ENCODE results near the gene DYNLT4.
"Not testable (repeated sequence)": the region's sequence is repeated elsewhere in the genome, so short reads cannot be mapped to it uniquely, and the experiment has no call there.

The DYNLT4 gene

DNA sequence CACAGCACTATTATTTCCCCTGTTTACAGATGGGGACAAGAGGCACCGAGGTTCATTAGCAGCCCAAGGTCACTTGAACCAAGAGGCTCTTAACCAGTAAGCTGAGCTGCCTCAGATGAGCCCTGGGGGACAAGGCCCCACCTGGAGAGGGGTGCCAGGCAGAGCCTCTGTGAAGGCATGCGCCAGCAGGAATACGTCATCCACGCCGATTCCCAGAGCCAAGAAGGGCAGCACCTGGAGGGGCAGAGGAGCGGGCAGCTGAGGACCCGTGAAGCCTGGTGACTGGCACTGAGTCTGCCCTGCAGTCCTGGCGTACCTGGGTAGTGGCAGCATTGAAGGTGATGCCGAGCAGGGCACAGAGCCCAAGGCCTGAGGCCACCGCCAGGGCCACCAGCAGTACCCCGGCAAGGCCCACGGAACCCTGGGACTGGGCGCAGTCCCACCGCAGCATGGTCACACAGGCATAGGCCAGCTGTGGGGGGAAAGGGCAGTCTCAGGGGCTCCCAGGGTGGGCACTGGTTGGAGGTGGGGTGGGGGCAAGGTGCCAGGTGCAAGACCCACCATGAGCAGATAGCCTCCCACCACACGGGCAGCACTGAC is 21.8 kb upstream of the DYNLT4 start:
- no peak for DNase-seq (ENCODE audit: low read depth in 3 of 3)

DNA sequence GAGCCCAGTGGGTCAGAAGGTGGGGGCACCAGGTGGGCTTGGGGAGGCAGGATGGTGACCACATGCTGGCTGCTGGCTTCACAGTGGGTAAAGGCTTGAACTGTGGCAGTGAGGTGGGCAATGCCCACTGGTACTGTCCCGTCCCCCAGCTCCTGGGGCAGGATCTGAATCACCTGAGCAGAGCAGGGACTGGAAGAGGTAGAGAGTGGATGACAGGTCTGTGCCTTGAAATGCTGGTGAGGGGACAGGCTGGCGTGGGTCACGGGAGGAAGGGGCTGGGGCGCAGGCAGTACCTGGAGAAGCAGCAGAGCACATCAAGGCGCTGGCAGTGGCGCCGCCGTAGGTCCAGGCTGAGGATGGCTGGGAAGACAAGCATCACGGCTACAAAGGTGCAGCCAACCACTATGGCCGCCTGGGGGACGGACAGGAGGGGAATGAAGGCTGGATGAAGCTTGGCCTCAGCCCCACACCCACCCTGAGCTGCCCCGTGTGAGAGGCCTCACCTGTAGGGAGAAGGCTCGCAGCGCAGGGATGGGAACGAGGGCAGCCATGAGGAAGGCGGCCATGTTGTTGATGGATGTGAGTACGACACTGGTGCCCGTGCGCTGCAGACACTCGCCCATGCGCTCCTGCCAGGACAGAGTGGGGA is 21.0 kb upstream of the DYNLT4 start:
- DNase-seq (ENCODE audit: low read depth in 3 of 3): no peak

DNA sequence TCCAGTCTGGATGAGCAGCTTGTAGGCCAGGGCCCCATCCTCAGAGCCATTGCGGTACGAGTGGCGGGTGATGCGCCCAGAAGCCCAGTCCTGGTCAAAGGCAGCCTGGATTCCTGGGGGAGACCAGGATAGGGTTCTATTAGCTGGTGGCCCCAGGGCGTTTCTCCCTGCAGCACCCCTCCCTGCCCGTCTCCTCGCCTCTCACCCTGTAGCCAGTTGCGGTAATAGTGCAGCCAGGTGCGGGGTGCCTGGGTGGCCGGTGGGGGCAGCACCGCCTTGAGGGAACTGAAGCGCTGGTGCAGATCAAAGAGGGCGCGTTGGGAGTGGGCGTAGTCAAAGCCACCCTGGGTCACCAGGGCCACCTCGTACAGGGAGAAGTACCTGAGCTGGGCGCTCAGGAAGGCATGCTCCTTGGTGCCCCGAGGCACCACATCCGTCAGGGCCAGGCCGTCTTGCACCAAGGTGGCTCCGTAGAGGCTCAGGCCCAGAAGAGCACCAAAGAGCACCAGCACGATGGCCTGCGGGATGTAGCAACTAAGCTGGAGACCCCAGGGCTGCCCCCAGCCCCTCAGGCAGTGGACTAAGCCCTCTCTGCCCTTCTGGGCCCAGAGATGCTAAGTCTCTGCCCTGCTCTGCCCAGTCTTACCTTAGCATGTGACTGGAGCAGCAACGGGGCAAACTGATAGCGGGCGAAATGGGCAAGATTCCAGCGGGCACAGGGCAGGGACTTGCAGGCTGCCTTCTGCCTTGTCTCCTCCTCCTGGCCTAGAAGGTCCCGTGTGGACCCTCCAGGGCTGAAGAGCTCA is 20.2 kb upstream of the DYNLT4 start:
- no peak for DNase-seq (ENCODE audit: low read depth in 3 of 3)

DNA sequence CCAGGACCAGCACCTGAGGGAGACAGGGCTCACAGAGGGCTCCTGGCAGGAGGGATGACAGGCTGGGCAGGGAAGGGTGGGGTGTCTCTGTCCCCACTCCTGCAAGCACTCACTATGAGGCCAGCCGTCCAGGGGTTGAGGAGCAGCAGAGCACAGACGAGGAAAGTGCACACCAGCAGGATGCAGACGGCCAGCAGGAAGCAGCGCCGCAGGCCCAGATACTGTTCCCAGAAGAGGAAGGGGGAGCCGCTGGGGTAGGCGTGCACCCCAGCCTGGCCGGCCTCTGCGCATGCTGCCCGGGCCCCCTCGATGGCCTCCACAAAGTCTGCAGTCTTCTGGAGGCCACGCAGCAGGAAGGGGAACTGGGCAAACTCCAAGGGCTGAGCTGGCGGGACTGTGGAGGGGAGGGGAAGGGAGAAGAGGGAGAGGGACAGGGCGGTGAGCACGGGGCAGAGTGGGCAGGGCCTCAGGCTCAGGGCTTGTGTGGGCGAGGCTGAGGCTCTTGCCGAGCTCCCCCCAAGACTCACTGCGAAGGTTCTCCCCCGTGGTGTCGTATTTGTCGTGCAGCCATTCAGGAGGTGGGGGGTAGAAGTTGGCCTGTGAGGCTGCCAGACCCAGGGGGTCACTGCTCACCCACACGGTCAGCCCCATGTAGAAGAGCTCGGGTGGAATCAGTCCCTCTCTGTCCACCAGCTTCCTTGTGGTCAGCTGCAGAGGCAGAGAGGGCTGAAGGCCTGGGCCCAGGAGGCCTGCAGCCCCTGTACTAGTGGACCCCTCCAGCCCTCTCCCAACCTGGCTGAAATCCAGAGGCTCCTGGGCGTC is 19.4 kb upstream of the DYNLT4 start:
- DNase-seq (ENCODE audit: low read depth in 3 of 3): no peak

DNA sequence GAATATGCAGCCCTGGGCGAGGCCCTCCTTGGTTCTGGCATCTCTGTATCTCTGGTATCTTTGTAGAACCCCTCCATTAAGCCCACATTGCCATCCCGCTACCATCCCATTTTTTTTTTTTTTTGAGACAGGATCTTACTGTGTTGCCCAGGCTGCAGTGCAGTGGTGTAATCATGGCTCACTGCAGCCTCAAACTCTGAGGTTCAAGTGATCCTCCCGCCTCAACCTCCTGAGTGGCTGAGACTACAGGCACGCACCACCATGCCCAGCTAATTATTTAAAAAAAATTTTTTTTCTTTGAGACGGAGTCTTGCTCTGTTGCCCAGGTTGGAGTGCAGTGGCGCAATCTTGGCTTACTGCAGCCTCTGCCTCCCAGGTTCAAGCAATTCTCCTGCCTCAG is 17.2 kb upstream of the DYNLT4 start:
- not testable (repeated sequence) for DNase-seq (ENCODE audit: low read depth in 3 of 3)

DNA sequence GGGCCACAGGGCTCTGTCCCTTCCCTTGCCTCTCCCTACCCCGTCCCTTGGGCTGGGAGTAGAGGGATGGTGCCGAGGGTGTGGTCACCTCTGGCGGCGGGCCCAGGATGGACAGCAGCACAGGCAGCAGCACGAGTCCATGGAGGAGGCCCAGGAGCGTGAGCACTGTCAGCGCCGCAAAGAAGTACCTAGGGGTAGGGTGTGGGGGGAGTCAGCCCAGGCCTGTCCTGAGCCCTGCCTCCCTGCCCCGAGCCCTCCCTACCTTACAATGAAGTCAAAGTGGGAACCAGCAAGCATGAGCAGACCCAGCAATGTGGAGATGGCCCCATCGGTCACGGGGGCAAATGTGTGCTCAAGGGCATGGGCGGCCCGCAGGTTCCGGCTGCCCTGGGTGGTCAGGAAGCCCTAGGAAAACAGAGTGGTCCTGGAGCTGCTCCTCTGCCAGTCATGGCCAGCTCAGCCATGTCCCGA is 15.9 kb upstream of the DYNLT4 start:
- DNase-seq (ENCODE audit: low read depth in 3 of 3): no peak

DNA sequence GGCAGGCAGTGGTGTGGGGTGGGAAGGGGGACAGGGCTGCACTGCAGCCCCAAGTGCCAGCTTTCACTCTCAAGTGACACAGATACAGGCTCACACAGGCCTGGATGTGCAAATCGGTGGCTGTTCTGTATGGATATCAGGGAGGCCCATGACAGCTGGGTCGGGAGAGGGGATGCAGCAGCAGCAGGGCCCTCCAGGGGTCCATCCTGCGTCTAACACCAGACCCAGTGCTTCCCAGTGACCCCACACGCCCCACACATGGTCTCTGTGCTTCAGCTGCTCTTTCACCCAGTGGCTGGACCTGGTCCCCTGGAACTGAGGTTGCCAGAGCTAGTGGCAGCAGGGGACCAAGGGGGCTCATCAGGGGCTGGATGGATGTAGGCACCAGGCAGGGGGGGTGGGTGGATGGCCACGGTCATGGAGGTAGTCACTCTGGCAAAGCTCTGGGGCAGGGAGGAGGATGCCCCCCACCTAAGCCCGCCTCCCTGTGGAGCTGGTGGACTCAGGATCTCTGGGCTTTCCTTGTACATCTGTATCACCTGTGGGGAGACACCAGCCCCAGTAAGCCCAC is 15.1 kb upstream of the DYNLT4 start:
- no peak for DNase-seq (ENCODE audit: low read depth in 3 of 3)

DNA sequence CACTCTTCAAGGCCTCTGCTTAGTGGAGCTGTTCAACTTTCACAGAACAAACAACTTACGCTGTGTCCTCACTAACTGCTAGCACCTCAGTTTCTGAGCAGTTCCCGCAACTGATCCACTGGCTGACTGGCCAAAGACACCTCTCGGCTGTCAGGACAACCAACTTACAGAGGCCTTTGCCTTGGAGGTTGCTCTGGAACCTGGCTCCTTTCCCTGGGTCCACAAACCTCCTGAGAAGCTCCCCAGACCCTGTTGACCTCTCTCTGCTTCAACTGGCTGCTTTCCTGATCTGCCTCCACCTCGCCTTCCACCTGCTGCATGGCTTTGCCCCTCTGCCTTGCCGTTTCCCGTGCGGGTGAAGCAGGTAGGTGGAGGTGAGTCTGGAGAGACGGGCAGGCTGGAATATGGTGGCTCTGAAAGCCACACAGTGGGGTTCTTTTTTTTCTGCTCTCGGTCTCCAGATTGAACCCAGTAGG is 14.1 kb upstream of the DYNLT4 start:
- DNase-seq (ENCODE audit: low read depth in 3 of 3): no peak

DNA sequence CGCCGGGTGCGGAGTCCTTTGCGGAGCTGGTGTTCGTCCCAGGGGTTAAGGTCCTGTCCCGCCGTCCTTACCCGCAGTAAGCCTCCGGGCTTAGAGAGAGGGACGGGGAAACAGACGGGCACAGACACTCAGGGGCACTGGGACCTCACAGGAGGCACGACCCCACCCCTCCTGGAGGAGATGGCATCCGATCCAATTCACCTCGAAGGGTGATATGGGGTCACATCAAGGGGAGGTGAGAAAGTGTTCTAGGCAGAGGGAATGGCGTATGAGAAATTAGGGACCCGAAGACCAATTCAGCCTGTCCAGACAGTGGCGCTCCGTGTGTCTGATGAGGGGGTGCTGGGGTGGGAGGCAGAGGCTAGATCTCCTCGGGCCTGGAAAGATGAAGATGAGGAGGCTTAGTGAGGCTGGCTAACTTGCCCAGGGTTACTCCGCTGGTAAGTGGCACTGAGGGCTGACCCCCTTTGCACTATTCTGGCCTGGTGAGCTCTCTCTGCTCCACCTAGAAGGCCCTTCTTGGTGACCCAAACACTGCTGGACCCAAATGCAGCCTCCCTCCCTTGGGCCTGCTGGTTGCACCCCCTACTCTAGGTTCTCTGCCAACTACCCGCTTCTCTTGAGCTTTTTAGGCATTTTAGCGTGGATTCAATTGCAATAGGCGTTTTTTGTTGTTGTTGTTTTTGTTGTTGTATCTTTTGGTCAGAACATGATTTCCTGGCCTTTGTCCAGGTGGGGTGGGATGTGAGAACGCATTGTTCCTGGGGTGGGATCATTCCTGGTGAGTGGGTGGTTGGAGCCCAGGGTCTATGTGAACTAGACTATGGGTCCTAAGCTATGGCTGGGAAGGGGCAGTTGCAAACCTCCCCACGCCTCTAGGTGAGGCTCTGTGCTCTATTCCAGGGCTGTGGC is 13.4 kb upstream of the DYNLT4 start:
- DNase-seq (ENCODE audit: low read depth in 3 of 3): no peak

DNA sequence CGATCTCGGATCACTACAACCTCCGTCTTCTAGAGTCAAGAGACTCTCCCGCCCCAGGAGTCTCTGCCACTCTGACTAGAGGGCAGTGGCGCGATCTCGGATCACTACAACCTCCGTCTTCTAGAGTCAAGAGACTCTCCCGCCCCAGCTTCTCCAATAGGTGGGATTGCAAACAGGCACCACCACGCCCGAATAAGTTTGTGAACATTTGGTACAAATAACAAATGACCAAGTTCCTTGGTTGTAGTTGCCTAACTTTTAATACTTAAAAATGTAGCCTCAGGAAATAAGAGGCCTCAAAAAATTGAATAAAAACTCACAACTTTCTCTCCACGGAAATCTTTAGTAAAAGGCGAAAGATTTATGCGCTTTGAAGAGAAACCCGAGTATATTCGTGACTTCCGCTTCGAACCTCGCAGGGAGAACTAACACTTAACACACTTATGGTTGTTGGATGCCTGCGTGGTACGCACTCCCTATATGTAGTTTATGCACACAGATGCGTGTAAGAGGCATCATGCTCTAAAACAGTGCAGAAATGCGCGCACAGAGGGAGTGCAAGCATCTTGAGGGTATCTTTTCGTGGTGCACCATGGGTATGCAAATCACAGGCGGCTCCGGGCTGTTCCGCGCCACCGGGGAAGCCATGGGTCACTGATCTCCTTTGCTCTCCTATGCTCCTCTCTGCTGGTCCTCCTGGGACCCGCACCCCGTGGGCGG is 12.6 kb upstream of the DYNLT4 start:
- peak; percentile 70 to 86 (median 71) for DNase-seq (ENCODE audit: low read depth in 3 of 3)

DNA sequence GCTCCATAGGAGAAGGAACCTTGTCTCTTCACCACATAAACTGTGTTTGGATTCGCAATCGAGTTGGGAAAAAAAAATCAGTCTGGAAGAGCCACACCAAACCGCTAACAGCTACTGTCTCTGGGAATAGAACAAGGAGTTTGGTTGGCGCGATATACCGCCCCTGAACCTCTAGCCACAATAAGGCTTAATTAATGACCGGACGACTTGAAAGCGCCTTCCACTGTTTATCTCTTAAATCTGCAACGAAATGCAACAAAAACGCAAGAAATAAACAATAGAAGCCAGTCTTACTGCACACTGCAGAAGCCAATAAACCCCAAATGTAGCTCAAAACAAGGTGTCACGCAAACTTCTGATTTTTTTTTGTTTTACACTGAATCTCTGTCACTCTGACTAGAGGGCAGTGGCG is 12.1 kb upstream of the DYNLT4 start:
- no peak for DNase-seq (ENCODE audit: low read depth in 3 of 3)

DNA sequence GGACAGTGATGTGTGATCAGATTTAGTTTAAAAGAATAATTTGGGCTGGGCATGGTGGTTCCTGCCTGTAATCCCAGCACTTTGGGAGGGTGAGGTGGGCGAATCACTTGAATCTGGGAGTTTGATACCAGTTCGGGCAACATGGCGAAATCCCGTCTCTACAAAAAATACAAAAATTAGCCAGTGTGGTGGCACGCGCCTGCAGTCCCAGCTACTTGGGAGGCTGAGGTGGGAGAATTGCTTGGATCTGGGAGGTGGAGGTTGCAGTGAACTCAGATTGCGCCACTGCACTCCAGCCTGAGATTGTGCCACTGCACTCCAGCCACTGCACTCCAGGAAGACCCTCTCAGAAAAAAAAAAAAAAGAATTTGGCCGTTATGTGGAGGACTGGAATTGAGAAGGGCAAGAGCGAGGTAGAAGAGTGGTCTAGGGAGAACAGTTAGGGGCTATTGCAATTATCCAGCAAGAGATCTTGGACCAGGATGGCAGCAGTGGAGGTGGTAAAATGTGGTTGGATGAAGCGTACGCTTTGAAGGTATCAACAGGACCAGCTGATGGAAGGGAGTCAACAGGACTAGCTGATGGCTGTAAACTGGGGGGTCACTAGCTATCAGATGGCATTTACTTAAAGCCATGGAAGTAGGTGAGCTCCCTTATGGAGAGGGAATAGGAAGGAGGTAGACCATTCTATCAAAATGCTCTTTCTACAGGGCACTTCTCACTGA is 10.8 kb upstream of the DYNLT4 start:
- DNase-seq (ENCODE audit: low read depth in 3 of 3): no peak

DNA sequence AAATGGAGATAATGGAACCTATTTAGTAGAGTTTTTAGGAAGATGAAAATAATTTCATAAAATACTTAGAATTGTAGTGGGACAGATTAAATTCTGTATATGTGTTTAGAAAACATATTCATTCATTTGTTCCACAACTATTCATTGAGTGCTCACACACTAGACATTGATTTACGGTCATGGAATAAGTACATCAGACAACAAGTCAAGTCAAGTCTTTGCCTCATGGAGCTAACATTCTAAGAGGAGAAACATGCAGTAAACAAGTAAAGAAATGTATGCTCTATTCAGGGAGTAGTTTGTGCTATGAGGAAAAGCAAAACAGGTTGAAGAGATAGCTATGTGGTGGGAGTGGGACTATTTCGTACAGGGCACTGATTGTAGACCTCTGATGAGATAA is 10.2 kb upstream of the DYNLT4 start:
- no peak for DNase-seq (ENCODE audit: low read depth in 3 of 3)

DNA sequence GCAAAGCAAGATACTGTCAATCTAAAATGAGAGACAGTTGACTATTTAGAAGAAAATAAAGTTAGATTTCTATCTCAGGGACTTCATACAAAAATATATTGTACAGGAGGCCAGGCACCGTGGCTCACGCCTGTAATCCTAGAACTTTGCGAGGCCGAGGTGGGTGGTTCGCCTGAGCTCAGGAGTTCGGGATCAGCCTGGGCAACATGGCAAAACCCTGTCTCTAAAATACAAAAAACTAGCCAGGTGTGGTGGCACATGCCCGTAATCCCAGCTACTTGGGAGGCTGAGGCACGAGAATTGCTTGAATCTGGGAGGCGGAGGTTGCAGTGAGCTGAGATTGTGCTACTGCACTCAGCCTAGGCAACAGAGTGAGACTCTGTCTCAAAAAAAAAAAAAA is 8.8 kb upstream of the DYNLT4 start:
- not testable (repeated sequence) for DNase-seq (ENCODE audit: low read depth in 3 of 3)

DNA sequence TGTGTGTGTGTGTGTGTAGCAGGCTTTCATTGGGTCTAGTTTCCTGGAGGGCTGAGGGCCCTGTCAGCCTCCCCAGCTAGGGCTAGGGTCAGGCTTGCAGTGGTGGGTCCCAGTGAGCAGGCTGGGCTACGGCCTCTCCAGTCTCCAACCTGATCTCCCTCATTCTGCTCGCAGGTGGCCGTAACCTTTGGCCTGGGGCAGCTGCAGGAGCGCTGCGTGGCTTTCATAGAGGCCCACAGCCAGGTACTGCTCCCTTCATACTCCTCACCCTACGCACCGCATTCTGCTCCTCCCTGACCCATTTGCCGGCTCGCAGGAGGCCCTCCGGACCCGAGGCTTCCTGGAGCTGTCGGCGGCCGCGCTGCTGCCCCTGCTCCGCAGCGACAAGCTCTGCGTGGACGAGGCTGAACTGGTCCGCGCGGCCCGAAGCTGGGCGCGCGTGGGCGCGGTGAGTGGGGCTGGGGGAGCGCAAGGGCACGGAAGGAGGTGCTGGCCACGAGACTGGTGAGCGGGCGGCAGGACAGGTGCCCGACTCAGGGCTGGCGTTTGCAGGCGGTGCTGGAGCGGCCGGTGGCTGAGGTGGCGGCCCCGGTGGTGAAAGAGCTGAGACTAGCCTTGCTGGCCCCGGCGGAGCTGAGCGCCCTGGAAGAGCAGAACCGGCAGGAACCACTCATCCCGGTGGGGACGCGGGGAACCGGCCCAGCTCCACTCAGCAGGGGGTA is 5.8 kb upstream of the DYNLT4 start:
- no peak for DNase-seq (ENCODE audit: low read depth in 3 of 3)

DNA sequence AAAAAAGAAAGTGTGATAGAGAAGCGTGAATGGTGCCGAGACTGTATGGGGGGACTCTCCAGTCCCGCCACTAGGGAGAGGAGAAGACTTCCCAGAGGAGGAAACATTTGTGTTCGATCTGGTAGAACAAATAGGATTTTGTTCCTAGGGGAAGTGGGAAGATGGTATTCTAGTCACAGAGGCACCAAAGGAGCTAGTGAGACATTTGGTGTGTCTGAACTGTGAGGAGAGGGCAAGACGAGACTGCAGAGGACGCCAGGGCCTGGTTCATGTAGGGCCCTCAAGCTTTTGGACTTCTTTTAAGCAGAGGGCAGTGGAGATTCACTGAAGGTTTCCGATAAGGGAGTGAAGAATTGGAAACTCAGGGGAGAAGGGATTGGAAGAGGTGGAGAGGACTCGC is 4.1 kb upstream of the DYNLT4 start:
- DNase-seq (ENCODE audit: low read depth in 3 of 3): no peak

DNA sequence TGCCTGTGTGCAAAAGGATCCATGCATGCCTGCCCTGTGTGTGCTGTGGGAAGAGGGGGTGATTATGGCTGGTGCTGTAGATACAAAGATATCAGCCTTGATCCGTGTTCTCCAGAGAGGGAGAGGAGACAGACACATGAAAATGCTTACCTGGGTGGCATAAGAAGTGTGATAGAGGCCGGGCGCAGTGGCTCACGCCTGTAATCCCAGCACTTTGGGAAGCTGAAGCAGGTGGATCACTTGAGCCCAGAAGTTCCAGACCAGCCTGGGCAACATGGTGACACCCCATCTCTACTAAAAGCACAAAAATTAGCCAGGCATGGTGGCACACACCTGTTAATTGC is 3.6 kb upstream of the DYNLT4 start:
- not testable (repeated sequence) for DNase-seq (ENCODE audit: low read depth in 3 of 3)

DNA sequence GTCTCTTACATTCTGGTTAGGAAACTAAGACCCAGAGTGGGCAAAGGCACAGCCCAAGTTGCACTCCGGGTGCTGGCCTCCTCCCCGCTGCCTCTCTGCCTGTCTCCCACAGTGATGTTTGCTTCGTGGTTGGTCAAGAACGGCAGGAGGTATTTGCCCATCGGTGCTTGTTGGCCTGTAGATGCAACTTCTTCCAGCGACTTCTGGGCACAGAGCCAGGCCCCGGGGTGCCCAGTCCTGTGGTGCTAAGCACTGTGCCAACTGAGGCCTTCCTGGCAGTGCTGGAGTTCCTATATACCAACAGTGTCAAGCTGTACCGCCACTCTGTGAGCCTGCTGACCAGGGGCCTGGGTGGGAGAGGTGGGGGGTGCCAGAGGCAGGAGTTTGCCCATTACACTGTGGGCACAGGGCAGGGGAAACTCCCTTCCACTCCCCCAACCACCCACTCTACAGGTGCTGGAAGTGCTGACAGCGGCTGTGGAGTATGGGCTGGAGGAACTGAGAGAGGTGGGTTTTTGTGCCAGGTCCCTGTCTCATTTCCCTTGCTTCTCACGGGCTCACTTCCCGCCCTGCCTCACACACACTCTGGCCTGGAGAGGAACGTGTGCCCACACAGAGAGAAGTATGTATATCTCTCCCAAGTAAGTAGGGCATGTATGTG is 3.1 kb upstream of the DYNLT4 start:
- DNase-seq (ENCODE audit: low read depth in 3 of 3): no peak
